WERI-Rb-1 (cell line): ENCODE results near the gene C20orf144.

Experiments
- DNase-seq: peaks from one replicate; pipeline ENCODE4 v3.0.0-alpha.2; 2020
- H3K27ac ChIP-seq: fragments of 250-450 bp; sonication (Bioruptor Pico); 2 replicates; pipeline ENCODE4 v1.5.1; 2020; ENCODE audit warnings: mild to moderate bottlenecking, moderate library complexity
- H3K27me3 ChIP-seq: fragments of 250-450 bp; sonication (Bioruptor Pico); 2 replicates; pipeline ENCODE4 v1.5.1; 2021; ENCODE audit warnings: mild to moderate bottlenecking, low read depth, moderate library complexity; ENCODE audit not compliant: insufficient read depth, severe bottlenecking
- H3K36me3 ChIP-seq: fragments of 250-450 bp; sonication (Bioruptor Pico); 2 replicates; pipeline ENCODE4 v1.5.1; 2020; ENCODE audit warnings: mild to moderate bottlenecking, moderate library complexity
- H3K4me3 ChIP-seq: 2 replicates; pipeline ENCODE4 v1.5.1; 2011; ENCODE audit warnings: low read depth, mild to moderate bottlenecking, control low read depth, low read length
- H3K9me3 ChIP-seq: fragments of 250-450 bp; sonication (Bioruptor Pico); 2 replicates; pipeline ENCODE4 v1.5.1; 2021; ENCODE audit warnings: mild to moderate bottlenecking, moderate library complexity; ENCODE audit not compliant: severe bottlenecking
- TF ChIP-seq, protein P1 (sequence below): IDR thresholded peaks from 2 replicates; pipeline ENCODE4 v1.5.1; 2011; ENCODE audit warnings: low read depth, mild to moderate bottlenecking, control low read depth, inconsistent platforms, low read length

Gene C20orf144

DNA sequence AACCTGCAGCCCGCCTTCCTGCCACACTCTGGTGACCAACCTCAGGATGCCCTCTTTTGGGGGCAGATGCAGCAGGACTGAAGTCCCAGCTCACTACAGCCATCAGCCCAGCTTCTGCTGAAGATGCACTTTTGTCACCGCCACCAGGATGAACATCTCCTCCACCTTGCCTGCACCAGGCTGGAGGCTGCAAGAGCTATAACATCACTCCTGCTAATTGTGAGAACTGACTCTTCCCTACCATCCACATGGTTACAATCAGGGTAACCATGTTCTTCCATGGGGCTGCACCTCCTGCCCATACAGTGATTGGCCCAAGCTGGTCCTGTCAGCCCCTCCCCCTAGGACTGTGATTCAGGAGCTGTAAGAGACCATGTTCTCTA, 2.6 kb downstream of the C20orf144 start:
- Histone ChIP-seq H3K36me3 (peaks cover 19% of the 10 kb centered on the region), H3K9me3 (no peaks in the 10 kb centered on the region), H3K4me3 (no peak overlapping the region), H3K27ac (no peak overlapping the region), H3K27me3 (no peaks in the 10 kb centered on the region)
- TF ChIP-seq, protein P1, sequence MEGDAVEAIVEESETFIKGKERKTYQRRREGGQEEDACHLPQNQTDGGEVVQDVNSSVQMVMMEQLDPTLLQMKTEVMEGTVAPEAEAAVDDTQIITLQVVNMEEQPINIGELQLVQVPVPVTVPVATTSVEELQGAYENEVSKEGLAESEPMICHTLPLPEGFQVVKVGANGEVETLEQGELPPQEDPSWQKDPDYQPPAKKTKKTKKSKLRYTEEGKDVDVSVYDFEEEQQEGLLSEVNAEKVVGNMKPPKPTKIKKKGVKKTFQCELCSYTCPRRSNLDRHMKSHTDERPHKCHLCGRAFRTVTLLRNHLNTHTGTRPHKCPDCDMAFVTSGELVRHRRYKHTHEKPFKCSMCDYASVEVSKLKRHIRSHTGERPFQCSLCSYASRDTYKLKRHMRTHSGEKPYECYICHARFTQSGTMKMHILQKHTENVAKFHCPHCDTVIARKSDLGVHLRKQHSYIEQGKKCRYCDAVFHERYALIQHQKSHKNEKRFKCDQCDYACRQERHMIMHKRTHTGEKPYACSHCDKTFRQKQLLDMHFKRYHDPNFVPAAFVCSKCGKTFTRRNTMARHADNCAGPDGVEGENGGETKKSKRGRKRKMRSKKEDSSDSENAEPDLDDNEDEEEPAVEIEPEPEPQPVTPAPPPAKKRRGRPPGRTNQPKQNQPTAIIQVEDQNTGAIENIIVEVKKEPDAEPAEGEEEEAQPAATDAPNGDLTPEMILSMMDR = no peak
- DNase-seq = no peak

DNA sequence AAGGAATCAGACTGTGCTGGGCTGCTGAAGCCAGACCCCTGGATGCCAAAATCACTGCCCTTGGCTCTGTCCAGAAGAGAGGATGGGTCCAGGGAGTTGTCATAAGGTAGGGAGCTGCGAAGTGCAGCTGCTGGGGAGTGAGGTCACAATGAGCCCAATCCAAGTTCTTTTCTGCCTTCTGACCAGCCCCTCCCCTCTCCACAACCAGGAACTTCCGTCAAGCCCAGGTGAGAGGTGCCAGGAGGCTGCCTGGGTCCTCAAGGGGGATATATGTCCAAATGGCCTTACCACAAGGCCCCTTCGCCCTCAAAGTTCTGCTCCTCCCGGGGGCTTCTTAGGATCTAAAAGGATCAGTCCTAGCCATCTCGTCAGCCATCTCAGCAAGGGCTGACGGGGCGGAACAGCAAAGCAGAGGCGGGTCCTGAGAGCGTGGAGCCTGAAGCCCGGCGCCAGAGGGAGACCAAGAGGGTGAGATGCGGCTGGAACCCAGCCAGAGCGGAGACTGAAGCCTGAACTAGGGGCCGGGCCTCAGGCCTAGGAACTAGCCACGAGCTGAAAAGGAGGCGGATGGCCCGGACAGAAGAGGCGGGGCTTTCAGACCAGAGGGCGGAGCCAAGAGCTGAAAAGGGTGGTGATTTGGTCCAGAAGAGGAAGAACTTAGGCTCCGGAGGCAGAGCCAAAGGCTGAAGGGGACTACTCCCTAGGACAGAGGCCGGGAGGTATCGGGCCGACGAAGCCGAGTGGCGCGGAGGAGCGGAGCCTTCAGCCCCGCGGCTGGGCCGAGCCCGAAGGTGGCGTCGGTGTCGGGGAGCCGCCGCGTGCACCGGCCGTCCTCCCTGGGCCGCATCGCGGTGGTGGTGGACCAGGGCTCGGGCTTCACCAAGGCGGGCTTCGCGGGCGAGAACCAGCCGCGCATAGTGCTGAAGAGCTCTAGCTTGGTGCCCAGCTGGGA, 4.4 kb downstream of the C20orf144 start, which contains the start of gene ACTL10:
Gene ACTL10 (plus strand): TSS at position 651 of the 952 bp plus-strand sequence. CDS start 555 bp downstream, outside the sequence.
- no peaks in the 10 kb centered on the region for H3K27me3 ChIP-seq
- peaks cover 27% of the 10 kb centered on the region for H3K36me3 ChIP-seq
- H3K4me3 ChIP-seq = peak within 1 kb of the TSS; percentile 43
- H3K27ac ChIP-seq = peak within 1 kb of the TSS; percentile 58
- H3K9me3 ChIP-seq = no peaks in the 10 kb centered on the region
- TF ChIP-seq, protein P1 = 0 out of 2 replicates have a peak, but pooled peaks have one; percentile 19
- peak; percentile 90 for DNase-seq

DNA sequence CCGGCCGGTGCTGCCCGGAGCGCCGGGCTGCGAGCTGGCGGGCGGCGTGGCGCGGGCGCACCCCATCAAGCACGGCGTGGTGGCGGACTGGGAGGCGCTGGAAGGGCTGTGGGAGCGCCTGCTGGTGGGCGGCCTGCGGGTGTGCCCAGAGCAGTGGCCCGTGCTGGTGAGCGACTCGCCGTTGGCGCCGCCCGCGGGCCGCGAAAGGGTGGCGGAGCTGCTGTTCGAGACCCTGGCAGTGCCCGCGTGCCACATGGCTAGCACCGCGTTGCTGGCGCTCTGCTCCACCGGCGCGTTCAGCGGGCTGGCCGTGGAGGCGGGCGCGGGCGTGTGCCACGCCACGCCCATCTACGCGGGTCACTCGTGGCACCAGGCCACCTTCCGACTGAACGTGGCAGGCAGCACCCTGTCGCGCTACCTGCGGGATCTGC, 5.1 kb downstream of the C20orf144 start:
- Histone ChIP-seq H3K36me3 (peaks cover 32% of the 10 kb centered on the region), H3K27ac (peak overlapping the region; percentile 45), H3K9me3 (no peaks in the 10 kb centered on the region), H3K27me3 (no peaks in the 10 kb centered on the region), H3K4me3 (peak overlapping the region; percentile 43)
- no peak for DNase-seq
- TF ChIP-seq, protein P1 = no peak

DNA sequence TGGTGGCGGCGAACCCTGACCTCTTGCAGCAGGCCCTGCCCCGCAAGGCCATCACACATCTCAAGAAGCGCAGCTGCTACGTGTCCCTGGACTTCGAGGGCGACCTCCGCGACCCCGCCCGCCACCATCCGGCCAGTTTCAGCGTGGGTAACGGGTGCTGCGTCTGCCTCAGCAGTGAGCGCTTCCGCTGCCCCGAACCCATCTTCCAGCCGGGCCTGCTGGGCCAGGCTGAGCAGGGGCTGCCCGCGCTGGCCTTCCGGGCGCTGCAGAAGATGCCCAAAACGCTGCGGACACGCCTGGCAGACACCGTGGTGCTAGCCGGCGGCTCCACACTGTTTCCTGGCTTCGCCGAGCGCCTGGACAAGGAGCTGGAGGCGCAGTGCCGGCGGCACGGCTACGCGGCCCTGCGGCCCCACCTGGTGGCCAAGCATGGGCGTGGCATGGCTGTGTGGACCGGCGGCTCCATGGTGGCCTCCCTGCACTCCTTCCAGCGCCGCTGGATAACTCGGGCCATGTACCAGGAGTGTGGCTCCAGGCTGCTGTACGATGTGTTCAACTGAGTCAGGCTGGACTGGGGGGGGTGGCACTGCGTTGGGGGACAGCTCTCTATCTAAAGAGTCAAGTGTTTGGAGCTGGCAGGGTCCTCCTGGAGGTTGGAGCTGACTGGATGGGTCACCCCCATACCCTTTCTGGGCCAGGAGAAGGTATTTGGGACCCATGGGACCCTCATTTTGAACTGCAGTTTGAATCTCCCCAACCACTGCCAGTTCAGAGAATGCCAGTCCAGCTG, 5.7 kb downstream of the C20orf144 start:
- Histone ChIP-seq H3K27ac (peak overlapping the region; percentile 36; the same call in 1 of the 2 replicates), H3K4me3 (peak overlapping the region; percentile 43), H3K27me3 (no peaks in the 10 kb centered on the region), H3K36me3 (peaks cover 32% of the 10 kb centered on the region), H3K9me3 (no peaks in the 10 kb centered on the region)
- TF ChIP-seq, protein P1 = peak; percentile 97
- peak; percentile 78 for DNase-seq

DNA sequence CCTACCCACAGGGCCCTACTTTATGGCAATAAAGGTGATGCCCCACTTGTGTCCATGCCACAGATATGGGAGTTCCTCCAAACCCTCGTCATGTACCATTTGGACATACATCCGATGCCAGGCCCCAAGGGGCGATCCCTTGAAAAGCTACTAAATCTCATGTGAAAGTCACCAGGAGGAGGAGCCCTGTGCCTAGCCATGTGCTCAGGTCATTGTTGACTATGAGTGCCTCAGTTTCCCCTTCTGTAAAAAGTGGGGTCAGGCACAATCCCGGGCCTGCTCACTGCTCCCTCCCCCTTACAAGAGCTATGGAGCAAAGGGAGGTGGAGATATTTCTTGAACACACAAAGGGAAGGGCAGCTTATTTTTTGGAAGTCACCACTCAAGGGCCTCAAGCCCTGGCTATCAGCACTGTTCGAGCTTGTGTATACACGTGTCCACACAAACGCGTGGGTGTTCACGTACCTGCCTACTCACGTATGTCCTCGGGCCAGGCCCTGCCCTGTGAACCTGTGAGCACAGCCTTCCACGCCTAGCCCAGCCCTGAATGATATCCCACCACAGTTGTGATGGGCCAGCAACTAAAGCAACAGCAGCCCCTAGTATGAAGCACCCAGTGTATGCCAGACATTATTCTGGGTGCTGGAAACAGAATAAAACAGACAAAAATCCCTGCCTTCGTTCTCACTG, 6.5 kb downstream of the C20orf144 start:
- Histone ChIP-seq H3K9me3 (no peaks in the 10 kb centered on the region), H3K4me3 (no peak overlapping the region), H3K27me3 (no peaks in the 10 kb centered on the region), H3K27ac (no peak overlapping the region), H3K36me3 (peaks cover 32% of the 10 kb centered on the region)
- TF ChIP-seq, protein P1 = no peak
- no peak for DNase-seq
